GM19328 (cell line): ENCODE results near the gene GPR18.
"Not testable (repeated sequence)": the region's sequence is repeated elsewhere in the genome, so short reads cannot be mapped to it uniquely, and the experiment has no call there.

Experiments
- ATAC-seq: cut with Tn5 transposase; IDR thresholded peaks from one replicate; pipeline ENCODE4 v1.9.1; 2021; ENCODE audit warnings: mild to moderate bottlenecking, moderate library complexity; ENCODE audit not compliant: unreplicated experiment

The GPR18 gene

GRCh38 chr13:99211421-99212035, 46.7 kb downstream of the GPR18 start:
- ATAC-seq = no peak

GRCh38 chr13:99210627-99211026, 47.6 kb downstream of the GPR18 start:
- not testable (repeated sequence) for ATAC-seq

GRCh38 chr13:99208845-99209527, 49.2 kb downstream of the GPR18 start:
- ATAC-seq = no peak

- ATAC-seq = no peak
These were observed 50.0 kb downstream of the GPR18 start for GRCh38 chr13:99208185-99208584.

GRCh38 chr13:99207511-99207910, 50.7 kb downstream of the GPR18 start:
- no peak for ATAC-seq

GRCh38 chr13:99206873-99207272, 51.3 kb downstream of the GPR18 start:
- ATAC-seq = no peak

- no peak for ATAC-seq
These were observed 52.0 kb downstream of the GPR18 start for GRCh38 chr13:99206226-99206625.

- ATAC-seq = no peak
These were observed 52.5 kb downstream of the GPR18 start for GRCh38 chr13:99205621-99206220.
